H9 (cell line): Measurements from ENCODE around the gene IQCN. TPM values are rescaled to one million over a fixed set of nuclear protein-coding genes. Genes with fewer than 3 reads are reported as not detected.

ENCODE experiments used
- DNase-seq: peaks from one replicate; pipeline ENCODE4 v3.0.0-alpha.2; 2017
- H2AFZ ChIP-seq: one replicate; pipeline ENCODE4 v1.6.1; 2013; ENCODE audit warnings: mild to moderate bottlenecking, low read length, control low read depth, moderate library complexity
- H2AK5ac ChIP-seq: 2 replicates; pipeline ENCODE4 v1.6.1; 2013; ENCODE audit warnings: low read length, control low read depth, mixed read lengths; ENCODE audit not compliant: insufficient read length
- H2BK120ac ChIP-seq: one replicate; pipeline ENCODE4 v1.6.1; 2013; ENCODE audit warnings: low read depth, mild to moderate bottlenecking, low read length, control low read depth, inconsistent platforms; ENCODE audit not compliant: poor library complexity, severe bottlenecking
- H2BK12ac ChIP-seq: 2 replicates; pipeline ENCODE4 v1.6.1; 2013; ENCODE audit warnings: low read length, control low read depth, mixed read lengths, low read depth; ENCODE audit not compliant: insufficient read length
- H2BK15ac ChIP-seq: 2 replicates; pipeline ENCODE4 v1.6.1; 2013; ENCODE audit warnings: low read depth, low read length, control low read depth
- H2BK20ac ChIP-seq: one replicate; pipeline ENCODE4 v1.6.1; 2013; ENCODE audit warnings: low read depth, mild to moderate bottlenecking, low read length, control low read depth, inconsistent platforms; ENCODE audit not compliant: poor library complexity, severe bottlenecking
- H2BK5ac ChIP-seq: 2 replicates; pipeline ENCODE4 v1.6.1; 2013; ENCODE audit warnings: low read length, control low read depth, mixed read lengths; ENCODE audit not compliant: insufficient read length
- H3K14ac ChIP-seq: 2 replicates; pipeline ENCODE4 v1.6.1; 2013; ENCODE audit warnings: low read length, control low read depth; ENCODE audit not compliant: insufficient read depth
- H3K18ac ChIP-seq: 2 replicates; pipeline ENCODE4 v1.6.1; 2013; ENCODE audit warnings: low read depth, mild to moderate bottlenecking, mixed read lengths, low read length, control low read depth; ENCODE audit not compliant: insufficient read length
- H3K23ac ChIP-seq: 2 replicates; pipeline ENCODE4 v1.6.1; 2013; ENCODE audit warnings: low read length, control low read depth, mixed read lengths, low read depth; ENCODE audit not compliant: insufficient read length
- H3K23me2 ChIP-seq: 2 replicates; pipeline ENCODE4 v1.6.1; 2013; ENCODE audit warnings: low read depth, mild to moderate bottlenecking, mixed read lengths, low read length, control low read depth; ENCODE audit not compliant: insufficient read length, poor library complexity, severe bottlenecking
- H3K27ac ChIP-seq: 2 replicates; pipeline ENCODE4 v1.5.1; 2013; ENCODE audit warnings: low read length, control low read depth, mixed read lengths, low read depth; ENCODE audit not compliant: insufficient read length
- H3K27me3 ChIP-seq: 2 replicates; pipeline ENCODE4 v1.6.1; 2013; ENCODE audit warnings: low read length, control low read depth, inconsistent platforms; ENCODE audit not compliant: insufficient read depth
- H3K4ac ChIP-seq: 2 replicates; pipeline ENCODE4 v1.6.1; 2013; ENCODE audit warnings: low read depth, mild to moderate bottlenecking, control low read depth, inconsistent platforms, low read length, moderate library complexity
- H3K4me1 ChIP-seq: 2 replicates; pipeline ENCODE4 v1.6.1; 2013; ENCODE audit warnings: low read length, control low read depth, inconsistent platforms; ENCODE audit not compliant: insufficient read depth
- H3K4me2 ChIP-seq: 2 replicates; pipeline ENCODE4 v1.6.1; 2013; ENCODE audit warnings: low read length, control low read depth, mixed read lengths; ENCODE audit not compliant: insufficient read length, insufficient read depth
- H3K56ac ChIP-seq: 2 replicates; pipeline ENCODE4 v1.6.1; 2013; ENCODE audit warnings: low read depth, mild to moderate bottlenecking, mixed read lengths, low read length, control low read depth; ENCODE audit not compliant: insufficient read length
- H3K79me1 ChIP-seq: 2 replicates; pipeline ENCODE4 v1.6.1; 2013; ENCODE audit warnings: low read depth, mild to moderate bottlenecking, moderate library complexity, low read length, control low read depth, inconsistent platforms; ENCODE audit not compliant: insufficient read depth, poor library complexity, severe bottlenecking
- H3K79me2 ChIP-seq: 2 replicates; pipeline ENCODE4 v1.6.1; 2013; ENCODE audit warnings: low read length, control low read depth, inconsistent platforms; ENCODE audit not compliant: insufficient read depth
- H3K9ac ChIP-seq: 2 replicates; pipeline ENCODE4 v1.6.1; 2013; ENCODE audit warnings: low read length, control low read depth, mixed read lengths; ENCODE audit not compliant: insufficient read length; ENCODE audit errors: extremely low read depth
- H3K9me3 ChIP-seq: one replicate; pipeline ENCODE4 v1.6.1; 2013; ENCODE audit warnings: low read depth, low read length, inconsistent platforms; ENCODE audit not compliant: control insufficient read depth
- H3T11ph ChIP-seq: one replicate; pipeline ENCODE4 v1.6.1; 2013; ENCODE audit warnings: mild to moderate bottlenecking, low read length, control low read depth, inconsistent platforms
- H4K20me1 ChIP-seq: one replicate; pipeline ENCODE4 v1.6.1; 2013; ENCODE audit not compliant: control insufficient read depth, insufficient read length, insufficient read depth
- H4K5ac ChIP-seq: 2 replicates; pipeline ENCODE4 v1.6.1; 2013; ENCODE audit warnings: low read depth, mild to moderate bottlenecking, mixed read lengths, low read length, control low read depth; ENCODE audit not compliant: insufficient read length
- H4K8ac ChIP-seq: replicated peaks from 2 replicates; pipeline ENCODE4 v1.6.1; 2013; ENCODE audit warnings: low read length, control low read depth, mixed read lengths, low read depth; ENCODE audit not compliant: insufficient read length
- H4K91ac ChIP-seq: 2 replicates; pipeline ENCODE4 v1.6.1; 2013; ENCODE audit warnings: low read depth, mild to moderate bottlenecking, moderate library complexity, mixed read lengths, low read length, control low read depth; ENCODE audit not compliant: insufficient read length
- H3K27ac Mint-ChIP-seq, 3 experiments: 2 replicates in 2 of 3; 3 replicates in 1 of 3; pipeline ENCODE4 v1.8.0; 2020 to 2021; ENCODE audit warnings: mixed read lengths in 3 of 3, mild to moderate bottlenecking in 1 of 3, moderate library complexity in 1 of 3
- H3K27me3 Mint-ChIP-seq: 2 replicates; pipeline ENCODE4 v1.8.0; 2021; ENCODE audit warnings: low read depth, mild to moderate bottlenecking, moderate library complexity, mixed read lengths
- H3K36me3 Mint-ChIP-seq, 3 experiments: 2 replicates in 2 of 3; 3 replicates in 1 of 3; pipeline ENCODE4 v1.8.0; 2020 to 2021; ENCODE audit warnings: low read depth in 3 of 3, mixed read lengths in 3 of 3; ENCODE audit not compliant: insufficient read depth in 1 of 3
- H3K4me1 Mint-ChIP-seq, 2 experiments: 2 replicates each; pipeline ENCODE4 v1.8.0; 2020; ENCODE audit warnings: mixed read lengths in 2 of 2
- H3K4me3 Mint-ChIP-seq, 2 experiments: 2 replicates in 1 of 2; 3 replicates in 1 of 2; pipeline ENCODE4 v1.8.0; 2020 to 2021; ENCODE audit warnings: mild to moderate bottlenecking in 2 of 2, mixed read lengths in 2 of 2, moderate library complexity in 1 of 2
- H3K9me3 Mint-ChIP-seq, 2 experiments: 2 replicates in 1 of 2; 3 replicates in 1 of 2; pipeline ENCODE4 v1.8.0; 2020; ENCODE audit warnings: mild to moderate bottlenecking in 2 of 2, mixed read lengths in 2 of 2, moderate library complexity in 1 of 2
- CTCF ChIP-seq: fragments of 200-600 bp; sonication (generic); conservative IDR thresholded peaks from 3 replicates; pipeline ENCODE4 v1.8.0; 2021; ENCODE audit warnings: antibody characterized with exemption, mild to moderate bottlenecking
- WGBS: extraction: QIAGEN DNeasy Blood & Tissue Kit; methylation state at CpG from one replicate; pipeline ENCODE4 v1.1.7; 2013; ENCODE audit warnings: missing lambda C conversion rate, low lambda C conversion rate, mixed read lengths; ENCODE audit not compliant: insufficient read length; ENCODE audit errors: extremely low coverage; 5-methylcytosine and 5-hydroxymethylcytosine counted together
- total RNA-seq: library from RNA; stranded (reverse); gene quantifications from 2 replicates; pipeline ENCODE4 v1.2.1, GENCODE V29; 2021

The IQCN gene
- total RNA-seq, 1 experiment from 2014 or later, result 0.39 TPM

GRCh38 chr19:18312092-18312534, 37.9 kb upstream of the IQCN start:
- no peaks in the 10 kb centered on the region for H3K9me3 ChIP-seq
- H4K8ac ChIP-seq, result no peak overlapping the region
- H3K4me1 Mint-ChIP-seq, result peaks cover under 1 to 6% of the 10 kb centered on the region in 2 experiments; a peak in 2 of 4 replicates
- no CpG with 5 or more reads among the region's 11 CpGs for WGBS
- no peak overlapping the region for H3K4me2 ChIP-seq
- no peak overlapping the region for H3K27ac ChIP-seq
- H3K18ac ChIP-seq, result no peak overlapping the region
- H3K23me2 ChIP-seq, result no peaks in the 10 kb centered on the region
- no peak overlapping the region for H2BK5ac ChIP-seq
- no peak overlapping the region for H3K27ac Mint-ChIP-seq
- H3K36me3 Mint-ChIP-seq, result peaks cover 27 to 78% (median 64%) of the 10 kb centered on the region in 3 experiments
- no peak overlapping the region for H2BK20ac ChIP-seq
- H4K20me1 ChIP-seq, result no peaks in the 10 kb centered on the region
- H3K4ac ChIP-seq, result no peak overlapping the region
- no peak overlapping the region for H3K9ac ChIP-seq
- no peak overlapping the region for H2BK12ac ChIP-seq
- H3K27me3 Mint-ChIP-seq, result no peaks in the 10 kb centered on the region
- H2AK5ac ChIP-seq, result no peak overlapping the region
- H3K27me3 ChIP-seq, result no peaks in the 10 kb centered on the region
- H4K5ac ChIP-seq, result no peak overlapping the region
- DNase-seq, result no peak
- no peak overlapping the region for H3K56ac ChIP-seq
- no peak overlapping the region for H2BK15ac ChIP-seq
- H2AFZ ChIP-seq, result no peak overlapping the region
- no peaks in the 10 kb centered on the region for H3K79me1 ChIP-seq
- no peak for TF ChIP-seq CTCF
- H3K23ac ChIP-seq, result no peak overlapping the region
- no peak overlapping the region for H3T11ph ChIP-seq
- H3K4me1 ChIP-seq, result no peaks in the 10 kb centered on the region
- H3K4me3 Mint-ChIP-seq, result no peak overlapping the region
- H3K9me3 Mint-ChIP-seq, result no peaks in the 10 kb centered on the region
- H3K14ac ChIP-seq, result no peak overlapping the region
- H2BK120ac ChIP-seq, result no peak overlapping the region
- H4K91ac ChIP-seq, result no peak overlapping the region
- H3K79me2 ChIP-seq, result no peaks in the 10 kb centered on the region
